GM12878 (cell line): Measurements from ENCODE around the gene MLEC.

Experiments used
- EGR1 ChIP-seq, 2 experiments: IDR thresholded peaks; 1 replicate in 1 of 2; 2 replicates in 1 of 2; pipeline ENCODE4 v1.6.1; 2011 to 2012; ENCODE audit warnings: low read depth in 2 of 2, low read length in 2 of 2, borderline replicate concordance in 1 of 2, mild to moderate bottlenecking in 1 of 2, moderate library complexity in 1 of 2
- MXI1 ChIP-seq: fragments of 150-350 bp; IDR thresholded peaks from 2 replicates; pipeline ENCODE4 v1.6.1; 2011; ENCODE audit warnings: low read depth, mild to moderate bottlenecking, inconsistent platforms, low read length, improper control_type of control experiment
- POLR2A ChIP-seq: IDR thresholded peaks from 2 replicates; pipeline ENCODE4 v1.6.1; 2011; ENCODE audit warnings: low read depth, mild to moderate bottlenecking, low read length
- TF ChIP-seq, protein P1 (sequence below): IDR thresholded peaks from 2 replicates; pipeline ENCODE4 v1.6.1; 2011; ENCODE audit warnings: mild to moderate bottlenecking, low read depth, low read length, moderate library complexity; ENCODE audit not compliant: insufficient replicate concordance
- TF ChIP-seq, protein P2 (sequence below): fragments of 450-650 bp; formaldehyde crosslinking; IDR thresholded peaks from 2 replicates; pipeline ENCODE4 v1.4.0; 2022; ENCODE audit warnings: mild to moderate bottlenecking, moderate library complexity

- TF ChIP-seq, protein P1, sequence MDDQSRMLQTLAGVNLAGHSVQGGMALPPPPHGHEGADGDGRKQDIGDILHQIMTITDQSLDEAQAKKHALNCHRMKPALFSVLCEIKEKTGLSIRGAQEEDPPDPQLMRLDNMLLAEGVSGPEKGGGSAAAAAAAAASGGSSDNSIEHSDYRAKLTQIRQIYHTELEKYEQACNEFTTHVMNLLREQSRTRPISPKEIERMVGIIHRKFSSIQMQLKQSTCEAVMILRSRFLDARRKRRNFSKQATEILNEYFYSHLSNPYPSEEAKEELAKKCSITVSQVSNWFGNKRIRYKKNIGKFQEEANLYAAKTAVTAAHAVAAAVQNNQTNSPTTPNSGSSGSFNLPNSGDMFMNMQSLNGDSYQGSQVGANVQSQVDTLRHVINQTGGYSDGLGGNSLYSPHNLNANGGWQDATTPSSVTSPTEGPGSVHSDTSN: no peak
- TF ChIP-seq, protein P2, sequence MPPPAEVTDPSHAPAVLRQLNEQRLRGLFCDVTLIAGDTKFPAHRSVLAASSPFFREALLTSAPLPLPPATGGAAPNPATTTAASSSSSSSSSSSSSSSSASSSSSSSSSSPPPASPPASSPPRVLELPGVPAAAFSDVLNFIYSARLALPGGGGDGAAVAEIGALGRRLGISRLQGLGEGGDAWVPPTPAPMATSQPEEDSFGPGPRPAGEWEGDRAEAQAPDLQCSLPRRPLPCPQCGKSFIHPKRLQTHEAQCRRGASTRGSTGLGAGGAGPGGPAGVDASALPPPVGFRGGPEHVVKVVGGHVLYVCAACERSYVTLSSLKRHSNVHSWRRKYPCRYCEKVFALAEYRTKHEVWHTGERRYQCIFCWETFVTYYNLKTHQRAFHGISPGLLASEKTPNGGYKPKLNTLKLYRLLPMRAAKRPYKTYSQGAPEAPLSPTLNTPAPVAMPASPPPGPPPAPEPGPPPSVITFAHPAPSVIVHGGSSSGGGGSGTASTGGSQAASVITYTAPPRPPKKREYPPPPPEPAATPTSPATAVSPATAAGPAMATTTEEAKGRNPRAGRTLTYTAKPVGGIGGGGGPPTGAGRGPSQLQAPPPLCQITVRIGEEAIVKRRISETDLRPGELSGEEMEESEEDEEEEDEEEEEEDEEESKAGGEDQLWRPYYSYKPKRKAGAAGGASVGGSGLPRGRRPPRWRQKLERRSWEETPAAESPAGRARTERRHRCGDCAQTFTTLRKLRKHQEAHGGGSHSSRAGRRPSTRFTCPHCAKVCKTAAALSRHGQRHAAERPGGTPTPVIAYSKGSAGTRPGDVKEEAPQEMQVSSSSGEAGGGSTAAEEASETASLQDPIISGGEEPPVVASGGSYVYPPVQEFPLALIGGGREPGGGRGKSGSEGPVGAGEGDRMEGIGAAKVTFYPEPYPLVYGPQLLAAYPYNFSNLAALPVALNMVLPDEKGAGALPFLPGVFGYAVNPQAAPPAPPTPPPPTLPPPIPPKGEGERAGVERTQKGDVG (CRISPR knock-in tag): no peak
- TF ChIP-seq EGR1 (IDR thresholded peaks at IDR 0.05; ENCODE audit: borderline replicate concordance in 1 of 2, low read depth in 2 of 2, low read length in 2 of 2) (no peak), MXI1 (no peak), POLR2A (no peak)
Measured at GRCh38 chr12:120666571-120667390, 20.2 kb upstream of the MLEC start.
